Caco-2 (cell line): ENCODE data around the gene SLC44A5. TPM values are rescaled to one million over a fixed set of nuclear protein-coding genes. Genes with fewer than 3 reads are reported as not detected.

ENCODE experiments used
- BruUV-seq: library from RNA; stranded (reverse); fragments of 400-500 nt; replicated peaks from 2 replicates; lab custom pipeline; 2021; lab: Mats Ljungman, UMichigan
- CTCF ChIA-PET: fragments of 300-600 bp; sonication (Branson Sonifier 250); formaldehyde crosslinking; loops from one replicate; lab custom pipeline; 2022; ENCODE audit warnings: antibody characterized with exemption; lab: Charles Lee
- POLR2A ChIA-PET: fragments of 300-600 bp; sonication (Branson Sonifier 250); formaldehyde crosslinking; loops from one replicate; lab custom pipeline; 2022; ENCODE audit warnings: antibody characterized with exemption; lab: Charles Lee
- DNase-seq, 2 experiments: peaks; one replicate each; pipeline versions ENCODE4 v3.0.0 to v3.0.0-alpha.2; 2020 to 2022
- H3K27me3 ChIP-seq: replicated peaks from 2 replicates; pipeline ENCODE4 v1.6.0; 2011; ENCODE audit warnings: low read length; ENCODE audit not compliant: control insufficient read depth, insufficient read depth
- H3K36me3 ChIP-seq: 2 replicates; pipeline ENCODE4 v1.5.1; 2011; ENCODE audit warnings: low read length; ENCODE audit not compliant: control insufficient read depth, insufficient read depth
- H3K4me1 ChIP-seq: fragments of 250-450 bp; sonication (Bioruptor Pico); 2 replicates; pipeline ENCODE4 v1.5.1; 2020; ENCODE audit warnings: mild to moderate bottlenecking
- H3K4me3 ChIP-seq: 2 replicates; pipeline ENCODE4 v1.5.1; 2011; ENCODE audit warnings: low read depth, mild to moderate bottlenecking, control low read depth, low read length
- H3K9me3 ChIP-seq: fragments of 250-450 bp; sonication (Bioruptor Pico); 2 replicates; pipeline ENCODE4 v1.5.1; 2020; ENCODE audit warnings: mild to moderate bottlenecking, moderate library complexity
- H3K27ac Mint-ChIP-seq: one replicate; pipeline ENCODE4 v1.8.0; 2022; ENCODE audit warnings: mixed read lengths; ENCODE audit not compliant: unreplicated experiment
- H3K27me3 Mint-ChIP-seq: one replicate; pipeline ENCODE4 v1.8.0; 2022; ENCODE audit warnings: mixed read lengths; ENCODE audit not compliant: insufficient read depth, unreplicated experiment
- H3K36me3 Mint-ChIP-seq: one replicate; pipeline ENCODE4 v1.8.0; 2022; ENCODE audit warnings: mild to moderate bottlenecking, mixed read lengths; ENCODE audit not compliant: insufficient read depth, unreplicated experiment
- H3K4me1 Mint-ChIP-seq: one replicate; pipeline ENCODE4 v1.8.0; 2022; ENCODE audit warnings: low read depth, mixed read lengths; ENCODE audit not compliant: unreplicated experiment
- H3K4me3 Mint-ChIP-seq: one replicate; pipeline ENCODE4 v1.8.0; 2022; ENCODE audit warnings: mild to moderate bottlenecking, moderate library complexity, mixed read lengths; ENCODE audit not compliant: unreplicated experiment
- H3K9me3 Mint-ChIP-seq: one replicate; pipeline ENCODE4 v1.8.0; 2022; ENCODE audit warnings: mixed read lengths; ENCODE audit not compliant: unreplicated experiment
- intact Hi-C: fragments of 100-400 bp; cut with micrococcal nuclease; formaldehyde crosslinking; loops from one replicate; pipeline ENCODE4 v1.10.0; 2022; ENCODE audit not compliant: unreplicated experiment
- total RNA-seq: library from RNA; stranded (reverse); gene quantifications from 2 replicates; pipeline ENCODE4 v1.2.3, GENCODE V29; 2022
- TF ChIP-seq, protein P1 (sequence below), 2 experiments: fragments of 200-600 bp in 1 of 2; IDR thresholded peaks; 1 replicate in 1 of 2; 2 replicates in 1 of 2; pipeline versions ENCODE4 v1.5.1 to v1.8.0; 2011 to 2022; ENCODE audit warnings: antibody characterized with exemption in 1 of 2, control low read depth in 1 of 2, inconsistent platforms in 1 of 2, low read depth in 1 of 2, low read length in 1 of 2, mild to moderate bottlenecking in 1 of 2, moderate library complexity in 1 of 2; ENCODE audit not compliant: insufficient read depth in 1 of 2, severe bottlenecking in 1 of 2, unreplicated experiment in 1 of 2

Gene SLC44A5
- total RNA-seq, 1 experiment from 2014 or later, result 13.6 TPM

- intact Hi-C loops, result no loop called here
- CTCF ChIA-PET, result no interaction called here
- no peaks in the 10 kb centered on the region for H3K27me3 ChIP-seq
- H3K36me3 ChIP-seq, result no peaks in the 10 kb centered on the region
- Mint-ChIP-seq H3K27ac (no peak overlapping the region), H3K4me3 (no peak overlapping the region), H3K4me1 (no peaks in the 10 kb centered on the region), H3K36me3 (peaks cover 5% of the 10 kb centered on the region), H3K9me3 (no peaks in the 10 kb centered on the region), H3K27me3 (no peaks in the 10 kb centered on the region)
- H3K9me3 ChIP-seq, result no peaks in the 10 kb centered on the region
- BruUV-seq, result no TSS peak
- DNase-seq, result no peak
- TF ChIP-seq, protein P1, sequence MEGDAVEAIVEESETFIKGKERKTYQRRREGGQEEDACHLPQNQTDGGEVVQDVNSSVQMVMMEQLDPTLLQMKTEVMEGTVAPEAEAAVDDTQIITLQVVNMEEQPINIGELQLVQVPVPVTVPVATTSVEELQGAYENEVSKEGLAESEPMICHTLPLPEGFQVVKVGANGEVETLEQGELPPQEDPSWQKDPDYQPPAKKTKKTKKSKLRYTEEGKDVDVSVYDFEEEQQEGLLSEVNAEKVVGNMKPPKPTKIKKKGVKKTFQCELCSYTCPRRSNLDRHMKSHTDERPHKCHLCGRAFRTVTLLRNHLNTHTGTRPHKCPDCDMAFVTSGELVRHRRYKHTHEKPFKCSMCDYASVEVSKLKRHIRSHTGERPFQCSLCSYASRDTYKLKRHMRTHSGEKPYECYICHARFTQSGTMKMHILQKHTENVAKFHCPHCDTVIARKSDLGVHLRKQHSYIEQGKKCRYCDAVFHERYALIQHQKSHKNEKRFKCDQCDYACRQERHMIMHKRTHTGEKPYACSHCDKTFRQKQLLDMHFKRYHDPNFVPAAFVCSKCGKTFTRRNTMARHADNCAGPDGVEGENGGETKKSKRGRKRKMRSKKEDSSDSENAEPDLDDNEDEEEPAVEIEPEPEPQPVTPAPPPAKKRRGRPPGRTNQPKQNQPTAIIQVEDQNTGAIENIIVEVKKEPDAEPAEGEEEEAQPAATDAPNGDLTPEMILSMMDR (IDR thresholded peaks at IDR 0.05; ENCODE audit: insufficient read depth in 1 of 2, low read depth in 1 of 2, low read length in 1 of 2, severe bottlenecking in 1 of 2, unreplicated experiment in 1 of 2), result no peak
- no peaks in the 10 kb centered on the region for H3K4me1 ChIP-seq
- POLR2A ChIA-PET, result no interaction called here
- no peak overlapping the region for H3K4me3 ChIP-seq
Measured at GRCh38 chr1:75220072-75220471, 390.8 kb downstream of the SLC44A5 start.

DNA sequence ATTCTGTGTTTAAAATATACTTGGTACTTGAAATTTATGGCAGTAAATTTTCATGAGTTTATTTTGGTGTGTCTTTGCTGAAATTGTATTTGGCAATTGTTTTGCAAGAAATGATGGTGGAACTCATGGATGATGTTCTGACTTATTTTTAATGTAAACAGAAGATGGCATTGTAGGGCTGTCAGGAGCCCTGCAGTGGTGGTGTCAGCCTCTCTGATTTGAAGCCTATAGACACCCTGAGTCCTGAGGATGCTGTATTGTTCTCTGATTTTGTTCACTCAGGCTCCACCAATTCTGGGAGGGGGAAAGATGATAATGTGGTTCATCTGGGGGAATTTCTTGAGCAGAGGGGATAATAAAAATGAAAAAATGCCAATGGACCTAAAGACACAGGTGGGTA is 396.9 kb downstream of the SLC44A5 start:
- no peak overlapping the region for H3K4me3 ChIP-seq
- no peaks in the 10 kb centered on the region for H3K36me3 ChIP-seq
- DNase-seq, result no peak
- Mint-ChIP-seq H3K27ac (no peak overlapping the region), H3K27me3 (no peaks in the 10 kb centered on the region), H3K4me3 (no peak overlapping the region), H3K4me1 (no peaks in the 10 kb centered on the region), H3K9me3 (no peaks in the 10 kb centered on the region), H3K36me3 (no peaks in the 10 kb centered on the region)
- intact Hi-C loops, result no loop called here
- POLR2A ChIA-PET, result no interaction called here
- no peaks in the 10 kb centered on the region for H3K27me3 ChIP-seq
- no peaks in the 10 kb centered on the region for H3K9me3 ChIP-seq
- BruUV-seq, result no TSS peak
- no peaks in the 10 kb centered on the region for H3K4me1 ChIP-seq
- CTCF ChIA-PET, result no interaction called here
- TF ChIP-seq, protein P1 (IDR thresholded peaks at IDR 0.05; ENCODE audit: insufficient read depth in 1 of 2, low read depth in 1 of 2, low read length in 1 of 2, severe bottlenecking in 1 of 2, unreplicated experiment in 1 of 2), result no peak

DNA sequence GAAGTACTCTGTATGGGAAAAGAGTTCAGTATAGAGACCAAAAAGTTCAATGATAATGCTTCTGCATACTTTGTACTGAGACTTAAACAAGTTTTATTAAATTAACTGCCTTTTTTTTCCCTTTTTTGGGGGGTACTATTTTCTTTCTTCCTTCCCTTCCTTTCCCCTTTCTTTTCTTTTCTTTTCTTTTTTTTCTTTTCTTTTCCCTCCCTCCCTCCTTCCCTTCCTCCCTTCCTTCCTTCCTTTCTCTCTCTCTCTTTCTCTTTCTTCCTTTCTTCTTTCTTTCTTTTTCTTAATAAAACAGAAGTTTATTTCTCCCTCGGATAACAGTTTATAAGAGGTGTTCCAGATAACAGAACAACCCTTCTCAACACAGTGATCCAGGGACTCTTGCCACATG is 399.3 kb downstream of the SLC44A5 start:
- POLR2A ChIA-PET, result no interaction called here
- no peak overlapping the region for H3K4me3 Mint-ChIP-seq
- Histone ChIP-seq H3K36me3 (no peaks in the 10 kb centered on the region), H3K4me3 (no peak overlapping the region), H3K9me3 (no peaks in the 10 kb centered on the region), H3K4me1 (no peaks in the 10 kb centered on the region), H3K27me3 (no peaks in the 10 kb centered on the region)
- H3K27me3 Mint-ChIP-seq, result no peaks in the 10 kb centered on the region
- no TSS peak for BruUV-seq
- intact Hi-C loops, result no loop called here
- no peaks in the 10 kb centered on the region for H3K36me3 Mint-ChIP-seq
- H3K27ac Mint-ChIP-seq, result no peak overlapping the region
- DNase-seq, result no peak
- H3K9me3 Mint-ChIP-seq, result no peaks in the 10 kb centered on the region
- CTCF ChIA-PET, result no interaction called here
- H3K4me1 Mint-ChIP-seq, result no peaks in the 10 kb centered on the region
- TF ChIP-seq, protein P1 (IDR thresholded peaks at IDR 0.05; ENCODE audit: insufficient read depth in 1 of 2, low read depth in 1 of 2, low read length in 1 of 2, severe bottlenecking in 1 of 2, unreplicated experiment in 1 of 2), result no peak
